Right lobe of liver (tissue), 4 donors: ENCODE results near the gene UBE3B.
A peak's percentile ranks its signal among the peaks of the same experiment; 100 is the strongest.

ENCODE experiments used
- CTCF ChIP-seq, 4 donors: fragments of 200-600 bp in 3 of 4; fragments of 450-650 bp in 1 of 4; IDR thresholded peaks; one replicate each; pipeline versions ENCODE4 v1.5.1 to v1.8.0; 2016 to 2022; ENCODE audit warnings: antibody characterized with exemption in 4 of 4, mild to moderate bottlenecking in 2 of 4
- POLR2A ChIP-seq: fragments of 450-650 bp; IDR thresholded peaks from one replicate; pipeline ENCODE4 v1.6.1; 2017; ENCODE audit warnings: antibody characterized with exemption, mild to moderate bottlenecking
- donor health status: DM: no; HTN: no; CAD: no.
- donor health status: DM: no; HTN: no; CAD: no.
- donor health status: DM: no; HTN: yes; CAD: no.

- TF ChIP-seq CTCF (IDR thresholded peaks at IDR 0.05) (no peak), POLR2A (peak; percentile 38)
Measured at GRCh38 chr12:109578330-109578927, 101.0 kb downstream of the UBE3B start.
